H9 (cell line): ENCODE results near the gene PARD3. TPM values are rescaled to one million over a fixed set of nuclear protein-coding genes. Genes with fewer than 3 reads are reported as not detected.

Source experiments
- DNase-seq: peaks from one replicate; pipeline ENCODE4 v3.0.0-alpha.2; 2017
- H2AFZ ChIP-seq: one replicate; pipeline ENCODE4 v1.6.1; 2013; ENCODE audit warnings: mild to moderate bottlenecking, low read length, control low read depth, moderate library complexity
- H2AK5ac ChIP-seq: 2 replicates; pipeline ENCODE4 v1.6.1; 2013; ENCODE audit warnings: low read length, control low read depth, mixed read lengths; ENCODE audit not compliant: insufficient read length
- H2BK120ac ChIP-seq: one replicate; pipeline ENCODE4 v1.6.1; 2013; ENCODE audit warnings: low read depth, mild to moderate bottlenecking, low read length, control low read depth, inconsistent platforms; ENCODE audit not compliant: poor library complexity, severe bottlenecking
- H2BK12ac ChIP-seq: 2 replicates; pipeline ENCODE4 v1.6.1; 2013; ENCODE audit warnings: low read length, control low read depth, mixed read lengths, low read depth; ENCODE audit not compliant: insufficient read length
- H2BK15ac ChIP-seq: 2 replicates; pipeline ENCODE4 v1.6.1; 2013; ENCODE audit warnings: low read depth, low read length, control low read depth
- H2BK20ac ChIP-seq: one replicate; pipeline ENCODE4 v1.6.1; 2013; ENCODE audit warnings: low read depth, mild to moderate bottlenecking, low read length, control low read depth, inconsistent platforms; ENCODE audit not compliant: poor library complexity, severe bottlenecking
- H2BK5ac ChIP-seq: 2 replicates; pipeline ENCODE4 v1.6.1; 2013; ENCODE audit warnings: low read length, control low read depth, mixed read lengths; ENCODE audit not compliant: insufficient read length
- H3K14ac ChIP-seq: 2 replicates; pipeline ENCODE4 v1.6.1; 2013; ENCODE audit warnings: low read length, control low read depth; ENCODE audit not compliant: insufficient read depth
- H3K18ac ChIP-seq: 2 replicates; pipeline ENCODE4 v1.6.1; 2013; ENCODE audit warnings: low read depth, mild to moderate bottlenecking, mixed read lengths, low read length, control low read depth; ENCODE audit not compliant: insufficient read length
- H3K23ac ChIP-seq: 2 replicates; pipeline ENCODE4 v1.6.1; 2013; ENCODE audit warnings: low read length, control low read depth, mixed read lengths, low read depth; ENCODE audit not compliant: insufficient read length
- H3K23me2 ChIP-seq: 2 replicates; pipeline ENCODE4 v1.6.1; 2013; ENCODE audit warnings: low read depth, mild to moderate bottlenecking, mixed read lengths, low read length, control low read depth; ENCODE audit not compliant: insufficient read length, poor library complexity, severe bottlenecking
- H3K27ac ChIP-seq: 2 replicates; pipeline ENCODE4 v1.5.1; 2013; ENCODE audit warnings: low read length, control low read depth, mixed read lengths, low read depth; ENCODE audit not compliant: insufficient read length
- H3K27me3 ChIP-seq: 2 replicates; pipeline ENCODE4 v1.6.1; 2013; ENCODE audit warnings: low read length, control low read depth, inconsistent platforms; ENCODE audit not compliant: insufficient read depth
- H3K4ac ChIP-seq: 2 replicates; pipeline ENCODE4 v1.6.1; 2013; ENCODE audit warnings: low read depth, mild to moderate bottlenecking, control low read depth, inconsistent platforms, low read length, moderate library complexity
- H3K4me1 ChIP-seq: 2 replicates; pipeline ENCODE4 v1.6.1; 2013; ENCODE audit warnings: low read length, control low read depth, inconsistent platforms; ENCODE audit not compliant: insufficient read depth
- H3K4me2 ChIP-seq: 2 replicates; pipeline ENCODE4 v1.6.1; 2013; ENCODE audit warnings: low read length, control low read depth, mixed read lengths; ENCODE audit not compliant: insufficient read length, insufficient read depth
- H3K56ac ChIP-seq: 2 replicates; pipeline ENCODE4 v1.6.1; 2013; ENCODE audit warnings: low read depth, mild to moderate bottlenecking, mixed read lengths, low read length, control low read depth; ENCODE audit not compliant: insufficient read length
- H3K79me1 ChIP-seq: 2 replicates; pipeline ENCODE4 v1.6.1; 2013; ENCODE audit warnings: low read depth, mild to moderate bottlenecking, moderate library complexity, low read length, control low read depth, inconsistent platforms; ENCODE audit not compliant: insufficient read depth, poor library complexity, severe bottlenecking
- H3K79me2 ChIP-seq: 2 replicates; pipeline ENCODE4 v1.6.1; 2013; ENCODE audit warnings: low read length, control low read depth, inconsistent platforms; ENCODE audit not compliant: insufficient read depth
- H3K9ac ChIP-seq: 2 replicates; pipeline ENCODE4 v1.6.1; 2013; ENCODE audit warnings: low read length, control low read depth, mixed read lengths; ENCODE audit not compliant: insufficient read length; ENCODE audit errors: extremely low read depth
- H3K9me3 ChIP-seq: one replicate; pipeline ENCODE4 v1.6.1; 2013; ENCODE audit warnings: low read depth, low read length, inconsistent platforms; ENCODE audit not compliant: control insufficient read depth
- H3T11ph ChIP-seq: one replicate; pipeline ENCODE4 v1.6.1; 2013; ENCODE audit warnings: mild to moderate bottlenecking, low read length, control low read depth, inconsistent platforms
- H4K20me1 ChIP-seq: one replicate; pipeline ENCODE4 v1.6.1; 2013; ENCODE audit not compliant: control insufficient read depth, insufficient read length, insufficient read depth
- H4K5ac ChIP-seq: 2 replicates; pipeline ENCODE4 v1.6.1; 2013; ENCODE audit warnings: low read depth, mild to moderate bottlenecking, mixed read lengths, low read length, control low read depth; ENCODE audit not compliant: insufficient read length
- H4K8ac ChIP-seq: replicated peaks from 2 replicates; pipeline ENCODE4 v1.6.1; 2013; ENCODE audit warnings: low read length, control low read depth, mixed read lengths, low read depth; ENCODE audit not compliant: insufficient read length
- H4K91ac ChIP-seq: 2 replicates; pipeline ENCODE4 v1.6.1; 2013; ENCODE audit warnings: low read depth, mild to moderate bottlenecking, moderate library complexity, mixed read lengths, low read length, control low read depth; ENCODE audit not compliant: insufficient read length
- H3K27ac Mint-ChIP-seq, 3 experiments: 2 replicates in 2 of 3; 3 replicates in 1 of 3; pipeline ENCODE4 v1.8.0; 2020 to 2021; ENCODE audit warnings: mixed read lengths in 3 of 3, mild to moderate bottlenecking in 1 of 3, moderate library complexity in 1 of 3
- H3K27me3 Mint-ChIP-seq: 2 replicates; pipeline ENCODE4 v1.8.0; 2021; ENCODE audit warnings: low read depth, mild to moderate bottlenecking, moderate library complexity, mixed read lengths
- H3K36me3 Mint-ChIP-seq, 3 experiments: 2 replicates in 2 of 3; 3 replicates in 1 of 3; pipeline ENCODE4 v1.8.0; 2020 to 2021; ENCODE audit warnings: low read depth in 3 of 3, mixed read lengths in 3 of 3; ENCODE audit not compliant: insufficient read depth in 1 of 3
- H3K4me1 Mint-ChIP-seq, 2 experiments: 2 replicates each; pipeline ENCODE4 v1.8.0; 2020; ENCODE audit warnings: mixed read lengths in 2 of 2
- H3K4me3 Mint-ChIP-seq, 2 experiments: 2 replicates in 1 of 2; 3 replicates in 1 of 2; pipeline ENCODE4 v1.8.0; 2020 to 2021; ENCODE audit warnings: mild to moderate bottlenecking in 2 of 2, mixed read lengths in 2 of 2, moderate library complexity in 1 of 2
- H3K9me3 Mint-ChIP-seq, 2 experiments: 2 replicates in 1 of 2; 3 replicates in 1 of 2; pipeline ENCODE4 v1.8.0; 2020; ENCODE audit warnings: mild to moderate bottlenecking in 2 of 2, mixed read lengths in 2 of 2, moderate library complexity in 1 of 2
- WGBS: extraction: QIAGEN DNeasy Blood & Tissue Kit; methylation state at CpG from one replicate; pipeline ENCODE4 v1.1.7; 2013; ENCODE audit warnings: missing lambda C conversion rate, low lambda C conversion rate, mixed read lengths; ENCODE audit not compliant: insufficient read length; ENCODE audit errors: extremely low coverage; 5-methylcytosine and 5-hydroxymethylcytosine counted together
- total RNA-seq: library from RNA; stranded (reverse); gene quantifications from 2 replicates; pipeline ENCODE4 v1.2.1, GENCODE V29; 2021
- TF ChIP-seq, protein P1 (sequence below): fragments of 200-600 bp; sonication (generic); conservative IDR thresholded peaks from 3 replicates; pipeline ENCODE4 v1.8.0; 2021; ENCODE audit warnings: antibody characterized with exemption, mild to moderate bottlenecking

Gene PARD3
- total RNA-seq, 1 experiment from 2014 or later: 44.7 TPM

DNA sequence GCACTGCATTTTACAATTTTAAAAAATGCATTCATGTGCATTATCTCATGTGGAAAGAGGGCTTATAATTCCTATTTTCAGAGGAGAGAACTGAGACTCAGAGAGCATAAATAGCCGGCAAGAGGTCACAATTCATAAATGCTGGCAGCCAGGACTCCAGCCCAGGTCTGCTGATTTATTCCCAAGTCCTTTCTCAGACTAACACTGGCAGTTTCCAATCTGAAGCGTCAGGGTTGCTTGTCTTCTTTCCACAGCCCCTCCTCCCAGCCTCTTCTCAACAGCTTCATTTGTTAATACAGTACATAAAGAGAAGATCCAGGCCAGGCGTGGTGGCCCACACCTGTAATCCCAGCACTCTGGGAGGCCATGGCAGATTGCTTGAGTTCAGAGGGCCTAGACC lies 108.9 kb downstream of the PARD3 start:
- Histone ChIP-seq H3K27me3 (no peaks in the 10 kb centered on the region), H2AK5ac (no peak overlapping the region), H2AFZ (no peak overlapping the region), H2BK5ac (no peak overlapping the region), H3K9me3 (no peaks in the 10 kb centered on the region), H4K91ac (no peak overlapping the region), H3K4ac (no peak overlapping the region), H3K27ac (no peak overlapping the region), H3K9ac (no peak overlapping the region), H3K79me1 (peaks cover 12% of the 10 kb centered on the region), H2BK120ac (no peak overlapping the region), H4K20me1 (no peaks in the 10 kb centered on the region), H2BK15ac (no peak overlapping the region), H4K5ac (no peak overlapping the region), H3K14ac (no peak overlapping the region), H3K56ac (no peak overlapping the region), H3K18ac (no peak overlapping the region), H3K79me2 (peaks cover 21% of the 10 kb centered on the region; the same call in 1 of the 2 replicates), H3K23ac (no peak overlapping the region), H3K4me2 (no peak overlapping the region), H4K8ac (no peak overlapping the region), H2BK20ac (no peak overlapping the region), H3K23me2 (no peaks in the 10 kb centered on the region), H3K4me1 (no peaks in the 10 kb centered on the region; the same call in 1 of the 2 replicates), H2BK12ac (no peak overlapping the region), H3T11ph (no peak overlapping the region)
- H3K27me3 Mint-ChIP-seq: no peaks in the 10 kb centered on the region
- TF ChIP-seq, protein P1, sequence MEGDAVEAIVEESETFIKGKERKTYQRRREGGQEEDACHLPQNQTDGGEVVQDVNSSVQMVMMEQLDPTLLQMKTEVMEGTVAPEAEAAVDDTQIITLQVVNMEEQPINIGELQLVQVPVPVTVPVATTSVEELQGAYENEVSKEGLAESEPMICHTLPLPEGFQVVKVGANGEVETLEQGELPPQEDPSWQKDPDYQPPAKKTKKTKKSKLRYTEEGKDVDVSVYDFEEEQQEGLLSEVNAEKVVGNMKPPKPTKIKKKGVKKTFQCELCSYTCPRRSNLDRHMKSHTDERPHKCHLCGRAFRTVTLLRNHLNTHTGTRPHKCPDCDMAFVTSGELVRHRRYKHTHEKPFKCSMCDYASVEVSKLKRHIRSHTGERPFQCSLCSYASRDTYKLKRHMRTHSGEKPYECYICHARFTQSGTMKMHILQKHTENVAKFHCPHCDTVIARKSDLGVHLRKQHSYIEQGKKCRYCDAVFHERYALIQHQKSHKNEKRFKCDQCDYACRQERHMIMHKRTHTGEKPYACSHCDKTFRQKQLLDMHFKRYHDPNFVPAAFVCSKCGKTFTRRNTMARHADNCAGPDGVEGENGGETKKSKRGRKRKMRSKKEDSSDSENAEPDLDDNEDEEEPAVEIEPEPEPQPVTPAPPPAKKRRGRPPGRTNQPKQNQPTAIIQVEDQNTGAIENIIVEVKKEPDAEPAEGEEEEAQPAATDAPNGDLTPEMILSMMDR: no peak
- H3K4me3 Mint-ChIP-seq: no peak overlapping the region
- peaks cover 30 to 41% of the 10 kb centered on the region in 2 experiments for H3K4me1 Mint-ChIP-seq
- H3K27ac Mint-ChIP-seq: no peak overlapping the region; a peak in 1 of 7 replicates
- H3K36me3 Mint-ChIP-seq: no peaks in the 10 kb centered on the region
- DNase-seq: no peak
- H3K9me3 Mint-ChIP-seq: no peaks in the 10 kb centered on the region; a peak in 1 of 5 replicates
- WGBS: no CpG with 5 or more reads among the region's 3 CpGs
